Fibroblast of lung (primary cell): ENCODE results near the gene CCDC148. TPM values are rescaled to one million over a fixed set of nuclear protein-coding genes. Genes with fewer than 3 reads are reported as not detected.

Source experiments
- DNase-seq, 2 donors: peaks; one replicate each; pipeline versions ENCODE4 v3.0.0 to v3.0.0-alpha.2; 2010; ENCODE audit warnings: low read depth in 2 of 2
- H2AFZ ChIP-seq: 2 replicates; pipeline ENCODE4 v1.5.1; 2012; ENCODE audit warnings: low read length, control low read depth, inconsistent platforms
- H3K27ac ChIP-seq: 2 replicates; pipeline ENCODE4 v1.5.1; 2011; ENCODE audit warnings: low read length, control low read depth; ENCODE audit not compliant: insufficient read depth
- H3K27me3 ChIP-seq: 2 replicates; pipeline ENCODE4 v1.5.1; 2011; ENCODE audit warnings: mild to moderate bottlenecking, low read length; ENCODE audit not compliant: control insufficient read depth, insufficient read depth
- H3K36me3 ChIP-seq: 2 replicates; pipeline ENCODE4 v1.5.1; 2011; ENCODE audit warnings: low read length; ENCODE audit not compliant: control insufficient read depth, insufficient read depth
- H3K4me1 ChIP-seq: 2 replicates; pipeline ENCODE4 v1.5.1; 2011; ENCODE audit warnings: low read length; ENCODE audit not compliant: control insufficient read depth, insufficient read depth; ENCODE audit errors: extremely low read depth
- H3K4me2 ChIP-seq: 2 replicates; pipeline ENCODE4 v1.5.1; 2011; ENCODE audit warnings: low read length, control low read depth; ENCODE audit not compliant: insufficient read depth; ENCODE audit errors: extremely low read depth
- H3K4me3 ChIP-seq, 4 experiments: fragments of 200-600 bp in 1 of 4; sonication (generic) in 1 of 4; replicated peaks in 1 of 4; 2 replicates each; pipeline ENCODE4 v1.5.1; 2011 to 2016; ENCODE audit warnings: low read length in 4 of 4, low read depth in 3 of 4, mild to moderate bottlenecking in 3 of 4, control low read depth in 2 of 4, inconsistent platforms in 1 of 4, mixed read lengths in 1 of 4; ENCODE audit not compliant: insufficient read depth in 1 of 4; ENCODE audit errors: control extremely low read depth in 1 of 4
- H3K79me2 ChIP-seq: 2 replicates; pipeline ENCODE4 v1.5.1; 2012; ENCODE audit warnings: mild to moderate bottlenecking, low read length, inconsistent platforms; ENCODE audit not compliant: control insufficient read depth, insufficient read depth
- H3K9ac ChIP-seq: 2 replicates; pipeline ENCODE4 v1.5.1; 2011; ENCODE audit warnings: mild to moderate bottlenecking, low read length, control low read depth; ENCODE audit not compliant: insufficient read depth
- H3K9me3 ChIP-seq: 2 replicates; pipeline ENCODE4 v1.5.1; 2012; ENCODE audit warnings: low read depth, low read length; ENCODE audit not compliant: control insufficient read depth, insufficient read depth
- H4K20me1 ChIP-seq: 2 replicates; pipeline ENCODE4 v1.5.1; 2011; ENCODE audit warnings: low read length; ENCODE audit not compliant: control insufficient read depth, insufficient read depth; ENCODE audit errors: extremely low read depth
- CTCF ChIP-seq, 2 donors: IDR thresholded peaks in 1 of 2; conservative IDR thresholded peaks in 1 of 2; 1 replicate in 1 of 2; 2 replicates in 1 of 2; pipeline ENCODE4 v1.5.1; 2011 to 2012; ENCODE audit warnings: low read length in 2 of 2, control low read depth in 1 of 2, inconsistent platforms in 1 of 2, low read depth in 1 of 2, mild to moderate bottlenecking in 1 of 2
- EZH2 ChIP-seq: IDR thresholded peaks from 2 replicates; pipeline ENCODE4 v1.5.1; 2012; ENCODE audit warnings: low read length, control low read depth, mild to moderate bottlenecking; ENCODE audit errors: missing control alignments
- polyA plus RNA-seq, 2 donors: library from polyadenylated mRNA; depleted of rRNA in 1 of 2; stranded (reverse) in 1 of 2; unstranded in 1 of 2; fragments of >200 nt; gene quantifications; 2 replicates each; pipeline ENCODE4 v1.2.1, GENCODE V29; 2011 to 2012; ENCODE audit warnings: missing spikeins in 1 of 2
- total RNA-seq: library from RNA; depleted of rRNA; stranded (reverse); fragments of >200 nt; gene quantifications from 2 replicates; pipeline ENCODE4 v1.2.1, GENCODE V29; 2014

The CCDC148 gene
- total and polyA plus RNA-seq, 2 donors (not counting 1 experiment from before 2014, with no cell fraction given) = 1.2 TPM

- Histone ChIP-seq H3K27me3 (no peaks in the 10 kb centered on the region), H3K9ac (no peak overlapping the region), H3K4me3 (no peak overlapping the region), H3K79me2 (no peaks in the 10 kb centered on the region), H2AFZ (no peak overlapping the region), H3K4me2 (no peak overlapping the region), H3K9me3 (no peaks in the 10 kb centered on the region), H3K27ac (no peak overlapping the region), H3K4me1 (no peaks in the 10 kb centered on the region), H4K20me1 (no peaks in the 10 kb centered on the region), H3K36me3 (no peaks in the 10 kb centered on the region)
- DNase-seq = no peak
- TF ChIP-seq CTCF (conservative IDR thresholded peaks at IDR 0.05 in 1 of 2, IDR thresholded peaks at IDR 0.05 in 1 of 2; ENCODE audit: low read depth in 1 of 2, low read length in 2 of 2) (no peak), EZH2 (no peak)
Observed at GRCh38 chr2:158315803-158316414, 140.6 kb downstream of the CCDC148 start.

GRCh38 chr2:158315000-158315399 lies 141.6 kb downstream of the CCDC148 start:
- Histone ChIP-seq H3K79me2 (no peaks in the 10 kb centered on the region), H4K20me1 (no peaks in the 10 kb centered on the region), H3K27me3 (no peaks in the 10 kb centered on the region), H3K4me2 (no peak overlapping the region), H2AFZ (no peak overlapping the region), H3K9me3 (no peaks in the 10 kb centered on the region), H3K4me1 (no peaks in the 10 kb centered on the region), H3K27ac (no peak overlapping the region), H3K9ac (no peak overlapping the region), H3K4me3 (no peak overlapping the region), H3K36me3 (no peaks in the 10 kb centered on the region)
- no peak for DNase-seq
- no peak for TF ChIP-seq EZH2
- TF ChIP-seq CTCF (conservative IDR thresholded peaks at IDR 0.05 in 1 of 2, IDR thresholded peaks at IDR 0.05 in 1 of 2; ENCODE audit: low read depth in 1 of 2, low read length in 2 of 2) = no peak

DNA sequence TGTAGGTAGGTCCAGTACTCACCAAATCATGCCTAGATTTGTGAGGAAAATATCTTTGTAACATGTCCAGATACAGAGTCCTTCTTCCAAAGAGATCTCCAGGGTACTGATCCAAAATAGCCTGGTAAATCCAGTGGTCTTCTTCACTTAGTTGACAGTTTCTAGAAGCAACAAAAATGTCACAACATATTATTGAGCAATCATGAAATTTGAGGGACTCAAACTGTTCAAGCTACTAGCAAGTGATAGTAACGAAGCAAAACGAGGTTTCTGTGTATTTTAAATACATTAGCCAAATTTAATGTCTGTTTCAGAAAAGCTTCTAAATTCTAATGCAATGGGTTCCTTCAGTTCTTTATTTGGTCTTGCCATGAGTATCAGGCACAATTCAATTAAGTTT lies 142.8 kb downstream of the CCDC148 start:
- H3K9ac ChIP-seq = no peak overlapping the region
- no peaks in the 10 kb centered on the region for H4K20me1 ChIP-seq
- H2AFZ ChIP-seq = no peak overlapping the region
- no peak overlapping the region for H3K27ac ChIP-seq
- H3K27me3 ChIP-seq = no peaks in the 10 kb centered on the region
- no peaks in the 10 kb centered on the region for H3K36me3 ChIP-seq
- no peak for DNase-seq
- H3K79me2 ChIP-seq = no peaks in the 10 kb centered on the region
- no peaks in the 10 kb centered on the region for H3K9me3 ChIP-seq
- H3K4me2 ChIP-seq = no peak overlapping the region
- TF ChIP-seq EZH2 (no peak), CTCF (conservative IDR thresholded peaks at IDR 0.05 in 1 of 2, IDR thresholded peaks at IDR 0.05 in 1 of 2; ENCODE audit: low read depth in 1 of 2, low read length in 2 of 2) (no peak)
- no peak overlapping the region for H3K4me3 ChIP-seq
- no peaks in the 10 kb centered on the region for H3K4me1 ChIP-seq
